GM21717 (cell line): ENCODE measurements around the gene SMIM20.
"Not testable (repeated sequence)": the region's sequence is repeated elsewhere in the genome, so short reads cannot be mapped to it uniquely, and the experiment has no call there.

Experiments
- ATAC-seq: cut with Tn5 transposase; IDR thresholded peaks from one replicate; pipeline ENCODE4 v1.9.1; 2021; ENCODE audit warnings: mild to moderate bottlenecking, moderate library complexity; ENCODE audit not compliant: unreplicated experiment

SMIM20 gene

DNA sequence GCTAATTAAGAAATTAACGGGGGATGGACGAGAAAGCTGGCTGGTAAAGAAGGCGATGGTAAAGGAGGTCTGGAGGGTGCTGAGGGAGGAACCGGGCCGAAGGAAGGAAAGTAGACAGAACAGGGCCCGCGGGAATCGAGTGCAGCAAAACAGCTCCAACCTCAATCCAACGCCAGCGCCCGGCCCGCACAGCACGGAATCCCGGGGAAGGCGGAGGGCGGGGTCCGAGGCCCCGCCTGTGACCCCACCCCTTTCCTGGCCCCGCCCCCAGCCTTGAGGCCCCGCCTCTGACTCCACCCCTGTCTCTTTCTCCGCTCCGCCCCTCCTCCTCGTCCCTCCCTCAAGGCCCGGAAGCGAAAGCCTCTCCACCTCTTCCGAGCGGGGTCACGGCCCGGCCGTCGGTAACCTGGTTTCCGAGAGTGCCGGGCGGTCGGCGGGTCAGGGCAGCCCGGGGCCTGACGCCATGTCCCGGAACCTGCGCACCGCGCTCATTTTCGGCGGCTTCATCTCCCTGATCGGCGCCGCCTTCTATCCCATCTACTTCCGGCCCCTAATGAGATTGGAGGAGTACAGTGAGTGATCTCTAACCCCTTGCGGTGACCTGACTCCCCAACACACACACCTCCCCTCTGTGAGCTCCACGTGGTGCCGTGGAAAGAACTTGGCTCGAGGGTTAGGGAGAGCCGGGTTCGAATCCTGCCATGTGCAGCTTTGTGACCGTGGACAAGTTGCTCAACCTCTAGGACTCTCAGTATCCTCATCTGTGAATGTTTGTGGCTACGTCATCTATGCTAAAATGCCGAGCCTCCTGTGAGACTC, at the start of gene SMIM20:
Gene SMIM20 (plus strand): TSS at position 370 of the 819 bp plus-strand sequence. CDS start 94 bp downstream, at position 464.
- peak; percentile 95 for ATAC-seq

DNA sequence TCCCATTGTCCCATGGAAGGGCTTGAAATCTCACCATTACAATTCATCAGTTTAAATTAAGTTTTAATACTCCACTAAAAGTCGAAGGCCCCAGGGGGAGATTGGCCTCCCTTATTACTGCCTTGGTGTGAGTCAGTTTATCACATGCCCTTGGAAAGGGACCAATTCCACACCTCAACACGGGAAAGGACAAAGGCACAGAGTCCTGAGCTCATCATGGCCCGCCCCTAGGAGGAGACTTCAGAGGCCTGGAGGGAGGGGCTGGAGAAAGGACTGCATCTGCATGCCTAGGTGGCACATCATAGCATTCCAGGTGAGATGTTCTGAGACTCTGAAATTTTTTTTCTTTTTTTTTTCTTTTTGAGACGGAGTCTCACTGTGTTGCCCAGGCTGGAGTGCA, 48.4 kb upstream of the SMIM20 start:
- no peak for ATAC-seq

DNA sequence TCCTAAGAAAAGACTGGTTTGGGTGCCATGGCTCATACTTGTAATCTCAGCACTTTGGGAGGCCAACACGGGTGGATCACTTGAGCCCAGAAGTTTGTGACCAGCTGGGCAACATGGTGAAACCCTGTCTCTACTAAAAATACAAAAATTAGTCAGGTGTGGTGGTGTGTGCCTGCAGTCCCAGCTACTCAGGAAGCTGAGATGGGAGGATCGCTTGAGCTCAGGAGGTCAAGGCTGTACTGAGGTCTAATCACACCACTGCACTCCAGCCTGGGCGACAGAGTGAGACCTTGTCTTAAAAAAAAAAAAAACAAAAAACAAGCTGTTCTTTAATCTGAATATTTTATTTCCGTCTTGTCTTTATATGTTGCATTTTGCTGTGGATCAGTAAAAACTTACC, 47.6 kb upstream of the SMIM20 start:
- ATAC-seq, result not testable (repeated sequence)

DNA sequence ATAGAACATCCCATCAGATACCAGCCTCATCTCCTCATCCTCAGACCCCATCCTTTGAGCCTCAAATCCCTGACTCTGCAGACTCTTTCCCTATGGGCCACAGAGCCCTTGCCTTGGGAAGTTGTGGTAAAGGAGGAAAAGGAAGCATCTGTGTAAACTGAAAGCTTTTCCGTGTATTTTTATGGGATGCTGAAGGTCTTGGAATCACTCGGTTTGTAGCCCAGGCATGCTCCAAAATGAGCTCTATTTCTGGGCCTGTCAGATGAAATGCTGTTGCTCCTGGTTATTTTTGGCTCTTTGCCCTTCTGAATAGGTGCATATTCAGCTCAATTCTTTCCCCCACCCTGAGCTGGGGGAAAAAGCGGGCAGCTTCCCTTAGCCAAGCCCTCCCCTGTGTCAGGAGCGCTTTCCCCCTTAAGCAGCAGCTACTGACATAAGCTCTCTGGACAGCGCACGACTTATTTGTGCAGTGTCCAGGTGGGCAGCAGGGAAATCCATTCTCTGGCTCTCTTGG, 46.2 kb upstream of the SMIM20 start:
- ATAC-seq, result no peak

DNA sequence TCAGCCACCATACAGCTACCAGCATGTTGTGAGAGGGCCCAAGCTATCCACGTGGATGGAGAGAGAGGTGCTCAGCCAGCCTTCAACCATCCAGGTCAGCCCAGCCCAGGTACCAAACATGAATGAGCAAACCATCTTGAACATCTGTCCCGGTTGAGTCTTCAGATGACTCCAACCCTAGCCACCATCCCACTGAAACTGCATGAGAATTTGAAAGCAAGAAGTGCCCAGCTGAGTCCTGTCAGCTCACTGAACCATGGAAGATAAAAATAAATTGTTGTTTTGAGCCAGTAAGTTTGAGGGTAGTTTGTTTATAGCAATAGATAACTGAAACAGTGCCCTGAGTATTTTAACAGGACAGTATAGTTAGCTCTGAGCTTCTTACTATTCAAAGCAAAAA, 43.9 kb upstream of the SMIM20 start:
- peak; percentile 56 for ATAC-seq

DNA sequence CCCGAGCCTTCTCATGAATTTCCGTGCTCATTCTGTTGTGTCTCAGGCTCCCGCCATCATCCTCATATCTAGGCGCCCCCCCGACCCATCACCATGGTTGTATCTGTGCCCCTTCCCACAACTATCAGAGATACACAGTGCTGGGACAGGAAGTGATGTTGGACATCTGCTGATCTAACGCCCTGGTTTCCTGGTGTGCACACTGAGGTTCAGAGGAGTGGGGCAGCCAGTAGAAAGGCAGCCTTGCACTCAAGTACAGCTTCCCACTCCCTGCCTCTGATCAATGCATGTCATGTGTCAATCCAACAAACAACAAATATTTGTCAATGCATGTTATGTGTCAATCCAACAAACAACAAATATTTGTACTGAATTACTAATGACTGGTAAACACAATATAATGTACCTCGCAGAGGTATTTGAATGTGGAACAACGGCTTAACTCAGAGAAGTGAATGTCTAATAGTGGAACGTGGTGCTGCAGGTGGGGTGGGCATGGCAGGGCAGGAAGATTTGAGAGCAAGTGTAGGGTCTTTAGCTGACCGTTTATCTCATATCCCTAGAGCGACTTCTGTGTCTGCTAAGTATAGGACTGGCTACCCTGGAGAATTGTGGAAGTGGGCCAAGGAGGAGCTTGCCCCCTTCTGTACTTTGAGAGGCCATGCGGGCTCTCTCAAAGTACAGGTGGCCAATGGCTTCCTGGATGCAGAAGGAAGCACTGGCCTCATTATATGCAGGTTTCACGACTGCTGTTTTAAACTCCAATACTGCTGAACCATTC, 41.0 kb upstream of the SMIM20 start:
- no peak for ATAC-seq

DNA sequence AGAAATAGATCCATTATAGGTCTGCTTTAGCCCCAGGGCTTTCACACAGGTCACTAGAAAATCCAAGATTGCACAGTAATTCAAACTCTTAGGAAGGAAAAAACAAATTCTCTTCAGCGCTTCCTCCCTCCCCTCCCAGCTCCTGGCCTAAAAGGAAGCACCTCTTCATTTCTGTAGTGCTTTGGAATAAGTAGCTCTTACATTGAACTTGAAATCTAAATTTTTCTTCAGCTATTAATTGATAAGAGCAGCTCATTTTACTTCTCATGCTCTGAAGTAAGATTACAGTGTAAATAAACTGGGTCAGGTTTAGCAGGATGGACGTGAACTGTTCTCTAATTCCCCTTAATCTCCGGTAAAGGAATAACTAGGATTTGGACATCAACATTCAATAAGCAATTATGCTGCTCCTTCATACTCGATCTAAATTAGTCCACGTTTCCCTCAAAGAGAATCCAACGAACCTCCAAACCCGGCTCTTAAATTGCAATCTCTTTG, 40.3 kb upstream of the SMIM20 start:
- ATAC-seq, result no peak

DNA sequence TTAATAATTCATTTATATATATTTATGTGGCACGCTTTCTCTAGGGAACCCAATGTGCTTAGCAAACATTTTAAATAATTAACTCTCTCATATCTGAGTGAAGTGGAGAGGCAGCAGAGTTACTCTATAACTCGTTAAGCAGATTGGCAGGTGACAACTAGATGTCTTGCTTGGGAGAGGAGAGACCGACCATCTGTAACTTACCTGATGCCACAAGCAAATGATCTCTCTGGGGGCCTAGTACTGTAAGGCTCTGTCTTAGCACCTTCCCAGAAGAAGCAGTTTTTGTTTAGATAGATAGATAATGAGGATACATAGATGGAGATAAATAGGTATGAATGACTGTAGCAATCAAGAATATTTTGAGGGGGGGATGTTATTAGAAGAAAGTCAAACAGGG, 39.4 kb upstream of the SMIM20 start:
- peak; percentile 46 for ATAC-seq

DNA sequence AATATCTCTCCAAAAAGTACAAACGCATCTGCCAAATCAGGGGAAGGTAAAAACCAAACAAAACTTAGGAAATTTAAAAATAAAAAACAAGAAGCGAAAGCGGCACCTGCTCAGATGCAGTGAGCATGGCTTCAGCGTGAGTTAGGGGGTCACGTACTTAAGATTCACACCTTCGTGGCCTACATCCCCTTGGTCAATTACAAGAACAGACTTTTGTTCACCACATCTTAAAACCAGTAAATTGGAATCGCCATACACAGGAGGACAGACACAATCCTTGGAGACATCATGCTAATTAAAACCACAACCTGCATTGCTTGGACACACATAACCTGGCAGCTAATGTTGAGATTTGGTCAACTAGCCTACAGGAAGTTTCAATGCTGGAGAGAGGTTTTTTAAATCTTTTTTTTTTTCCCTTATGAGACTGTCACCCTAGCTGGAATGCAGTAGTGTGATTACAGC, 38.7 kb upstream of the SMIM20 start:
- ATAC-seq, result peak; percentile 45

DNA sequence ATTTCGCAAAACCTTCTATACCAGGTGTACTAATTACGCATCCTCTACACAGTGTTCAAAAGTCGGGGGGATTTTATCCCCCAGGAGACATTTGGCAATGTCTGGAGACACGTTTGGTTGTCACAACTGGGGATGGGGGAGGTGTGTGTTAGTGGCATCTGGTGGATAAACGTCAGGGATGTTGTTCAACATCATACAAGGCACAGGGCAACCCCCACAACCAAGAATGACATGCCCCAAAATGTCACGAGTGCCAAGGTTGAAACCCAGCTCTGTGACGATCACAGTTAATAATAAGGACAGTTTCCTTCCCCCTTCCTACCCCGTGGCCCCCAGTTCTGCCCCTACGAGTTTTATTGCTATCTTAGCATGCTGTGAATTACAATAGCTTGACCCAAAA, 35.3 kb upstream of the SMIM20 start:
- no peak for ATAC-seq

DNA sequence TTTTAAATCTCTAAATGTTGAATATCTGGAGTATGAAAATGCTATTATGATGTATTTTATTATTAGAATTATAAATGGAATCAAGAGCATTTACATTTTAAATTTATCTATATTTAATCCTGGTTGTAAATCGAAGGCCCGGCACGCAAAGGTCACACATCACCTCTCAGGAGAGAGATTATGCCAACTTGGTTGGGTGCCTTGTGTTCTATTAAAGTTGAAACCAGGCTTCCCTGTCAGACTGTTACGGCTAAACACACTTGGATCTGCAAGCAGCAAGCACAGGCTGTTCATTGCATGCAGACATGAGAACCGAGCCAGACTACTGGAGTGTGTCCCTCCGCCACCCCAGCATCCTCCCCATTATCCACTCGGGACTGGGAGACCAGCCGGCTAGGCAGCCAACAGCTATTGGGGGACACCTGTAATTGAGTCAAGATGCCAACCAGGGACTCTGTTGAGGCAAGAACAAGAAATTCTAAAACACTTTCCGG, 34.9 kb upstream of the SMIM20 start:
- ATAC-seq, result no peak

DNA sequence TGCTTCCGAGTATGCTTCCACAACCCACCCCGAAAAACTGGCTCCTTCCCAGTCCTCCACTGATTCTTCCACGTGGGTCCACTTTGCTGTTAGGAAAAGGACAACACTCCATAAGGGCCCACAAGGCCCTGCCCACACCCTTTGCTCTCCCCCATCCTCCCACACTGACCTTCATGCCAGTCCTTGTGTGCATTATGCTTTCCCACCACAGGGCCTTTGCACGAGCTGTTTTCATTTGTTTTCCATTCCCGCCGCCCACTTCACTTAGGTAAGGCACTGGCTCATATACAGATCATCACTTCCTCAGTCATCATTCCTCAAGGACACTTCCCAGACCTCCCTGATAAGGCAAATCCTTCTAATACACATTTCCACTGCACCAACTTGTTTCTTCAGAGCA, 34.4 kb upstream of the SMIM20 start:
- no peak for ATAC-seq

DNA sequence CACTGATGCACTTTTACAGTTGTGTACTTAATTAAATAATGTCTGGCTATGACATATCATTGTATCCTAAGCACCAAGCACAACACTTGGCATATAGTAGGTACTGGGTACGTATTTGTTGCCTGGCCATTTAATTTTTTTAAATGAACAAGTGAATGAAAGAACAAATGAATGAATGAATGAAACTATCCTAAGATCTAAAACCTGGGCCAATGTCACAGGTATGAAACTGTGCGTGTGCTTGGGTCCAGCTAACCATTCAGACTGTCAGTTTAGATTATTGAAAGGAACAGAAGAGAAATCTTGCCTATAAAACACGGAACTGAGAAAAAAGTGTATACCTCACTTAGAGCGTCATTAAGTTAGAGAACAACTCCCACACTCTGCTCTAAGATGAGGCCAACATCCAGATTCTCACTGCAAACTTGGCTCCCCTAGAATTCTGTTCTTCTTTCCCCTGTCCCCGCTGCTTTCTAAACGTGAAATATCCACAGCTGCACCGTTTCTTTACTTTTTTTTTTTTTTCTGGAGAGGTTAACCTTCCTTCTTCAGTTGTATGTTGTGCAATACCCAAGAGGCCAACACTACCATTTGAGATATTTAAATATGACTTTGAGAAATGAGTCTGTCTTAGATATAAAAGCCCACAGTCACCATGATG, 33.9 kb upstream of the SMIM20 start:
- peak; percentile 62 for ATAC-seq

DNA sequence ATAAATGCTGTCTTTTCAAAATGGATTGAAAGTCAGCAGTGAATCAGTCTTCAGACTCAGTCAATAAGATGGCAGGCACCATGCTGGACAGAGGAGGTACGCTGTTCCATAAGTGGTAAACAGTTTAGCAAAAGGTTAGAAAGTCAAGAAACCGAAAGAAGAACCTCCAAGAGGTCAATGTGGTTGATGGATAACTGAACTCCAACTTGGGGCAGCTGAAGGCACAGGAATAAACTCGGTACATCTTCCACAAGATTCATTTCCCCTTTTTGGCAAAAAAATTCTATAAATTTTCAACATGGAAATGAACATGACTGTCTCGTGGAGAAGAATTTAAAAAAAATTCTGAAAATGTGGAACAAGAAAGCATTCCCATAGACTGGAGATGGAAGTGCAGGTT, 32.8 kb upstream of the SMIM20 start:
- no peak for ATAC-seq

DNA sequence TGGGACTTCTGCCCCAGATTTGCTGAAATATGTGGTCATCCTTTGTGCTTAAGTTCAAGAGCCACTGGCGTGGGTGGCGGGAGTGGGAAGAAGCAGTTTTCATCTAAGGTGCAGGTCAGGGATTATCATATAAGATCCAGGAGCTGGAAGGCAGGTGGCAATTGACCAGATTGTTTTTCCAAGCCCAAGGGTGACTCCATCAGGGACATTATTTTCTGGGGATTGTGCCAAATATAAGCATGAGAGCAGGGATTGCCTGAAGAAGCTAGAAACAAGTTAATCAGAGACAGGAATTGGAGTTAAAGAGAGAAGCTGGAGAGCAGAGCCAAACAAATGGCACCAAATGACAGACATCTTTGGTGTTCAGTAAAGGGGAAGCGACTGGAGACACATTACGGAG, 31.8 kb upstream of the SMIM20 start:
- ATAC-seq, result no peak

DNA sequence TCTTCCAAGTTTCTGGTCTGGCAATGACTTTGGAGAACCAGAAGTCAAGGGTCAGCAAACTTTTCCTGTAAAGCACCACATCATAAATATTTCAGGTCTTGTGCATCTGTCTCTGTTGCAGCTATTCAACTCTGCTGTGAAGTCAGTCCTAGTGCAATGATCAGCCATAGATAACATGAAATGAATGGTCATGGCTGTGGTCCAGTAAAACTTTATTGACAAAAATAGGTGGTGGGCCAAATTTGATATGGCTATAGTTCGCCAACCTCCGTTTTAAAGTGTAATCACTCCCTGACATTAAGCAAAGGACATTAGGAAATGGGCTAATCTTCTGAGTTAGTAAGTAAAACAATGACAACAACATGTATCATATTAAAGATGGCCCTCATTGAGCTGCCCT, 30.5 kb upstream of the SMIM20 start:
- no peak for ATAC-seq

DNA sequence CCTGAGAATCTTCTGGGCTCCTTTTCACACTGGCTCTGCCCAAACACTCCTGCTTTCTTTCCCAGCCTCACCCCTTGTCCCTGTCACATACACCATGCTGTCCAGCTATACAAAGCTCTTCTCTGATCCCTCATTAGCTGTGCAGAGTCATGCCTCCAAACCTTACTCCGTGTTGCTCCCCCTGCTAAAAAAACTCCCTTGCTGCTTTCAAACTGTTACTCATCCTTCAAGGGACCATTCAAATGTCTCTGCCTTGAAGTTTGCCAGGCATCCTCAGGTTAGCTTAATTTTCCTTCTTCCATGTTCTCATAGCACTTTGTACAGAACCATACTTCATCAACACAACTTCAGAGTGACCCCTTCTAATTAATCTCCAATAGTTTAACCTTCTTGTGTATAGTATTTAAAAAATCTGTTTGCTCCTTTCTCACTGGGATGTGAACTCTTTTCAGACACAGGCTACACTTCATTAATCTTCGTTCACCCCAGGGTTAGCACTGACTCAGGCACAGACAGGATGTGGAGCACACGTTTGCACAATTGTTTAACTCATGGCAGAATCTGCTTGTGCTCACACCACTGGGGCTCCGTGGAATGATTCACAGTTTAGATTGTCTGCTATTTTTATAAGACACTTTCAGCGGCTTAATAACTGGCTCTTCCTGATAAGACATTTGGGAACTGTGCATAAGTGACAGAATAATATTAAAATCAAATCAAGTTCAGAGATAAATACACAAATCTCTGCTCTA, 29.8 kb upstream of the SMIM20 start:
- ATAC-seq, result no peak

DNA sequence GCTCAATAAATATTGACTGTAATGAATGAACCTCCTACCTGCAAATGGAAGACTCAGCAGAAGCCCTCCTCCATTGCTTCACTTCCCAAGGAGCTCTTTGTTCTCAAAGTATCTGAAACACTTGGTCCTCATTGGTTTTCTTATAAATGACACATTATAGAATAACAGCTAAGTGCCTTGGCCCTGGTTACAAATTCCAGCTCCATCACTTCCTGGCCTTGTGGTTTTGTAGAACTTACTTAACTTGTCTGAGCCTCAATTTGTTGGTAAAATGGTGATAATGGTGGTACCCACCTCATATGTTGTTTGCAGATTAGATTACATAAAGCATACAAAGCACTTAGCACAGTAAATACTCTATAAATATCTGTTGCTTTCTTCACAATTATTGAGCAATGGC, 25.2 kb upstream of the SMIM20 start:
- ATAC-seq, result no peak

DNA sequence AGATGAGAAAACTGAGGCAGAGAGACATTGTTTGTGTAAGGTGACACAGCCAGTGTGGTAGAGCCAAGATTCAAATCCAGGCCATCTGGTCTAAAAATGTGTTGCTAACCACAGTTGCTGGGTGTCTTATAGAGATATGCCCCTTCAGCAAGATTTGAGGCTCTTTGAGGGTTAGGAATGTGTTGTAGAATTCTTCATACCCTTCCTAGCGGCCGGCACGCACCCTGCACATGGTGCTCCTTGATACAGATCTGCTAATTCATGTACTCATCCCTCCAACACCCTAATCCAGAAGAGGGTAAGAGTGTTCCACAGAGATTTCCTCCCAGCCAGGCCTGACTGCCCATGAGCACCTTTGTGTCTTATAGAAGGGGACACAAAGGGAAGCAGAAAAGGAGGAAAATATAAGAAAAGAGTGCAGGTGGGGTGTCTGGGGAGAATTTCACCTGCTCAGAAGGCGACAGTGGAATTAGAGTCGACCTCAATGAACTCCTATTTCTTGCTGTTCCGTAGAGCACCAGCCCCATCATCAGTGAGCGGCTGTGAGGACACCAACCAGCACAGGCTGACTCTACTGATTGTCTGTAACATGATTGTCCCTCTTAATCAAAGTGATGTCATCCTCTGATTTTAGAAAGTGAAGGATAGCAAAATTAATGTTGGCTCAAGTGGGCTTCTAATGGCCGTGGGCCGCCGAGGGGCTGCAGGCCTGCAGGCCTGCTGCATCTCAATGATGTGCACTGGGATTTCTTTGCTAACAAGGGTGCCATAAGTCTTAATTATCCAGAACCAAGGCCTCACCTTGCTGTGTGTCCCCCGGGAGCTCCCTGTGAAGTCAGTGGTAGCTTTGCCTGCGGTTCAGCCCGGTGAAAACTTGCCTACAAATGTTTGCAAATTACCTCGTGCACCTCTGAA, 24.2 kb upstream of the SMIM20 start:
- ATAC-seq, result no peak
